Esophagus squamous epithelium (tissue), 5 donors: ENCODE results near the gene ITIH5. TPM values are rescaled to one million over a fixed set of nuclear protein-coding genes. Genes with fewer than 3 reads are reported as not detected.

Experiments
- DNase-seq: peaks from one replicate; lab custom pipeline; 2025; lab: John Stamatoyannopoulos, UW
- H3K27ac ChIP-seq, 4 donors: fragments of 200-600 bp; sonication (generic); one replicate each; pipeline ENCODE4 v1.5.1; 2016 to 2019; ENCODE audit warnings: mild to moderate bottlenecking in 1 of 4
- H3K27me3 ChIP-seq, 4 donors: fragments of 200-600 bp; sonication (generic); 1 replicate in 3 of 4; 2 replicates in 1 of 4; pipeline versions ENCODE4 v1.5.1 to v1.6.0; 2017 to 2021; ENCODE audit warnings: antibody characterized with exemption in 1 of 4
- H3K36me3 ChIP-seq, 3 donors: fragments of 200-600 bp; sonication (generic); one replicate each; pipeline ENCODE4 v1.5.1; 2016 to 2019
- H3K4me1 ChIP-seq, 3 donors: fragments of 200-600 bp; sonication (generic); one replicate each; pipeline ENCODE4 v1.5.1; 2017 to 2019
- H3K4me3 ChIP-seq, 4 donors: fragments of 200-600 bp; sonication (generic); 1 replicate in 3 of 4; 2 replicates in 1 of 4; pipeline ENCODE4 v1.5.1; 2016 to 2019; ENCODE audit warnings: mild to moderate bottlenecking in 2 of 4, moderate library complexity in 1 of 4
- H3K9me3 ChIP-seq, 3 donors: fragments of 200-600 bp; sonication (generic); one replicate each; pipeline ENCODE4 v1.5.1; 2016 to 2019
- POLR2A ChIP-seq, 4 donors: fragments of 450-650 bp; IDR thresholded peaks; one replicate each; pipeline ENCODE4 v1.6.1; 2017; ENCODE audit warnings: antibody characterized with exemption in 4 of 4, mild to moderate bottlenecking in 4 of 4, moderate library complexity in 3 of 4
- whole genome bisulfite sequencing, 2 donors: methylation state at CpG; one replicate each; pipeline ENCODE4 v1.1.5; 2018; 5-methylcytosine and 5-hydroxymethylcytosine counted together
- intact Hi-C: fragments of 100-400 bp; cut with DNase I; formaldehyde crosslinking; loops from one replicate; pipeline ENCODE4 v1.15.0; 2022
- total RNA-seq, 4 donors: library from RNA; depleted of rRNA; stranded (reverse); fragments of >200 nt; gene quantifications; one replicate each; pipeline ENCODE4 v1.1.0, GENCODE V29; 2016
- TF ChIP-seq, protein P1 (sequence below), 6 experiments: fragments of 450-650 bp in 4 of 6; fragments of 200-600 bp in 2 of 6; sonication (generic) in 2 of 6; IDR thresholded peaks; one replicate each; pipeline ENCODE4 v1.5.1; 2016 to 2019; ENCODE audit warnings: antibody characterized with exemption in 6 of 6, mild to moderate bottlenecking in 4 of 6, moderate library complexity in 4 of 6
- donor health status: DM: yes; HTN: yes; CAD: no.

The ITIH5 gene
- total RNA-seq, 4 donors from 2014 or later = 2.2 to 21.4 (median 3.3) TPM

GRCh38 chr10:7533657-7534479 is 132.9 kb downstream of the ITIH5 start:
- intact Hi-C loops = no loop called here
- Histone ChIP-seq H3K27me3 (peaks cover 0 to 23% (median 0%) of the 10 kb centered on the region in 4 donors), H3K9me3 (peaks cover 0 to 7% (median 0%) of the 10 kb centered on the region in 3 donors), H3K27ac (no peak overlapping the region), H3K36me3 (no peaks in the 10 kb centered on the region), H3K4me3 (no peak overlapping the region), H3K4me1 (no peaks in the 10 kb centered on the region)
- TF ChIP-seq, protein P1, sequence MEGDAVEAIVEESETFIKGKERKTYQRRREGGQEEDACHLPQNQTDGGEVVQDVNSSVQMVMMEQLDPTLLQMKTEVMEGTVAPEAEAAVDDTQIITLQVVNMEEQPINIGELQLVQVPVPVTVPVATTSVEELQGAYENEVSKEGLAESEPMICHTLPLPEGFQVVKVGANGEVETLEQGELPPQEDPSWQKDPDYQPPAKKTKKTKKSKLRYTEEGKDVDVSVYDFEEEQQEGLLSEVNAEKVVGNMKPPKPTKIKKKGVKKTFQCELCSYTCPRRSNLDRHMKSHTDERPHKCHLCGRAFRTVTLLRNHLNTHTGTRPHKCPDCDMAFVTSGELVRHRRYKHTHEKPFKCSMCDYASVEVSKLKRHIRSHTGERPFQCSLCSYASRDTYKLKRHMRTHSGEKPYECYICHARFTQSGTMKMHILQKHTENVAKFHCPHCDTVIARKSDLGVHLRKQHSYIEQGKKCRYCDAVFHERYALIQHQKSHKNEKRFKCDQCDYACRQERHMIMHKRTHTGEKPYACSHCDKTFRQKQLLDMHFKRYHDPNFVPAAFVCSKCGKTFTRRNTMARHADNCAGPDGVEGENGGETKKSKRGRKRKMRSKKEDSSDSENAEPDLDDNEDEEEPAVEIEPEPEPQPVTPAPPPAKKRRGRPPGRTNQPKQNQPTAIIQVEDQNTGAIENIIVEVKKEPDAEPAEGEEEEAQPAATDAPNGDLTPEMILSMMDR (IDR thresholded peaks at IDR 0.05) = no peak
- no peak for TF ChIP-seq POLR2A (IDR thresholded peaks at IDR 0.05)
- DNase-seq = no peak
- WGBS, 2 donors = 75 to 82% methylated on average over 7 of the region's 7 CpGs

- Histone ChIP-seq H3K9me3 (no peaks in the 10 kb centered on the region), H3K4me3 (no peak overlapping the region), H3K27me3 (peaks cover 0 to 33% (median 0%) of the 10 kb centered on the region in 4 donors), H3K36me3 (no peaks in the 10 kb centered on the region), H3K4me1 (no peaks in the 10 kb centered on the region), H3K27ac (no peak overlapping the region)
- WGBS, 2 donors = 83 to 92% methylated on average over 11 to 16 of the region's 23 CpGs
- no peak for DNase-seq
- TF ChIP-seq, protein P1 (IDR thresholded peaks at IDR 0.05) = no peak
- no peak for TF ChIP-seq POLR2A (IDR thresholded peaks at IDR 0.05)
- intact Hi-C loops = no loop called here
These were observed 133.9 kb downstream of the ITIH5 start for GRCh38 chr10:7532723-7533498.

DNA sequence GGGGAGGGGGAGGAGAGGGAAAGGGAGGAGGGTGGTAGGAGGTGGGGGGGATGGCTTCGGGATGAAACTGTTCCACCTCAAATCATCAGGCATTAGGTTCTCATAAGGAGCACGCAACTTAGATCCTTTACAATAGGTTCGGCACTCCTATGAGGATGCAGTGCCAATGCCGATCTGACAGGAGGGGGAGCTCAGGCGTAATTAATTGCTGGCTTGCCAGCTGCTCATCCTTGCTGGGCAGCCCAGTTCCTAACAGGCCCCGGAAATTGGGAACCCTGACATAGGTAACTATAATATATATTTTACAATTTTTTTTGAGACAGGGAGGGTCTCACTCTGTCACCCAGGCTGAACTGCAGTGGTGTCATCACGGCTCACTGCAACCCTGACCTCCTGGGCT is 137.1 kb downstream of the ITIH5 start:
- Histone ChIP-seq H3K27ac (no peak overlapping the region), H3K36me3 (no peaks in the 10 kb centered on the region), H3K27me3 (peaks cover 0 to 49% (median 0%) of the 10 kb centered on the region in 4 donors), H3K9me3 (no peaks in the 10 kb centered on the region), H3K4me1 (no peaks in the 10 kb centered on the region), H3K4me3 (no peak overlapping the region)
- WGBS, 2 donors = 22 to 31% methylated on average over 6 to 7 of the region's 7 CpGs
- no peak for DNase-seq
- intact Hi-C loops = loop anchor here (5.0 to 10.0 kb wide), 2 partner anchors 158 to 1775 kb away; no protein-coding TSS in a partner anchor
- TF ChIP-seq POLR2A (IDR thresholded peaks at IDR 0.05) = no peak
- TF ChIP-seq, protein P1 (IDR thresholded peaks at IDR 0.05) = peak in 3 of 6 experiments; percentile 22 to 42 (median 41)

GRCh38 chr10:7527468-7527867 is 139.3 kb downstream of the ITIH5 start:
- intact Hi-C loops = loop anchor here (5.0 to 10.0 kb wide), 2 partner anchors 160 to 1777 kb away; no protein-coding TSS in a partner anchor
- no peak for DNase-seq
- Histone ChIP-seq H3K27me3 (peaks cover 0 to 71% (median 0%) of the 10 kb centered on the region in 4 donors), H3K27ac (no peak overlapping the region), H3K9me3 (no peaks in the 10 kb centered on the region), H3K4me1 (no peaks in the 10 kb centered on the region), H3K36me3 (no peaks in the 10 kb centered on the region), H3K4me3 (no peak overlapping the region)
- TF ChIP-seq POLR2A (IDR thresholded peaks at IDR 0.05) = no peak
- TF ChIP-seq, protein P1 (IDR thresholded peaks at IDR 0.05) = no peak
- WGBS, 2 donors = 73 to 100% methylated on average over 1 of the region's 1 CpG
